SK-N-SH treated with all-trans-retinoic acid at 6 μM for 48 hours (cell line): ENCODE data around the gene KEL.

Source experiments
- ARNTL ChIP-seq: fragments of 450-650 bp; formaldehyde crosslinking; IDR thresholded peaks from 2 replicates; pipeline ENCODE4 v1.5.0; 2020; ENCODE audit warnings: low read depth, mild to moderate bottlenecking, moderate library complexity, borderline replicate concordance
- BACH2 ChIP-seq: fragments of 250-450 bp; sonication (Bioruptor Pico); IDR thresholded peaks from 2 replicates; pipeline ENCODE4 v1.9.0; 2021; ENCODE audit warnings: mild to moderate bottlenecking, borderline replicate concordance
- CREB5 ChIP-seq: fragments of 250-450 bp; sonication (Bioruptor Pico); IDR thresholded peaks from 2 replicates; pipeline ENCODE4 v1.5.1; 2020; ENCODE audit warnings: low read depth, mild to moderate bottlenecking, moderate library complexity
- ESRRG ChIP-seq: fragments of 250-450 bp; sonication (Bioruptor Pico); IDR thresholded peaks from 2 replicates; pipeline ENCODE4 v1.6.1; 2021; ENCODE audit warnings: mild to moderate bottlenecking
- ISL1 ChIP-seq: fragments of 250-450 bp; sonication (Bioruptor Pico); IDR thresholded peaks from 2 replicates; pipeline ENCODE4 v2.1.2; 2022; ENCODE audit warnings: mild to moderate bottlenecking, moderate library complexity
- OSR1 ChIP-seq: fragments of 250-450 bp; sonication (Bioruptor Pico); IDR thresholded peaks from 2 replicates; pipeline ENCODE4 v1.8.0; 2022; ENCODE audit warnings: moderate library complexity, mild to moderate bottlenecking, inconsistent platforms
- PATZ1 ChIP-seq: fragments of 250-450 bp; sonication (Bioruptor Pico); IDR thresholded peaks from 2 replicates; pipeline ENCODE4 v1.8.0; 2020; ENCODE audit warnings: mild to moderate bottlenecking, moderate library complexity, borderline replicate concordance
- RARB ChIP-seq: fragments of 250-450 bp; sonication (Bioruptor Pico); IDR thresholded peaks from 2 replicates; pipeline ENCODE4 v1.8.0; 2021; ENCODE audit warnings: mild to moderate bottlenecking, moderate library complexity
- TOX ChIP-seq: fragments of 250-450 bp; sonication (Bioruptor Pico); IDR thresholded peaks from 2 replicates; pipeline ENCODE4 v1.8.0; 2021; ENCODE audit warnings: mild to moderate bottlenecking, moderate library complexity, borderline replicate concordance
- ZC3H10 ChIP-seq: fragments of 250-450 bp; sonication (Bioruptor Pico); IDR thresholded peaks from 2 replicates; pipeline ENCODE4 v1.5.1; 2021; ENCODE audit warnings: mild to moderate bottlenecking, moderate library complexity
- ZFP3 ChIP-seq: fragments of 250-450 bp; sonication (Bioruptor Pico); IDR thresholded peaks from 2 replicates; pipeline ENCODE4 v1.5.0; 2020; ENCODE audit warnings: mild to moderate bottlenecking, moderate library complexity
- ZFP30 ChIP-seq: fragments of 450-650 bp; formaldehyde crosslinking; IDR thresholded peaks from 2 replicates; pipeline ENCODE4 v1.5.0; 2022; ENCODE audit warnings: mild to moderate bottlenecking, moderate library complexity
- ZNF565 ChIP-seq: fragments of 450-650 bp; formaldehyde crosslinking; conservative IDR thresholded peaks from 2 replicates; pipeline ENCODE4 v1.5.0; 2020; ENCODE audit warnings: low read depth, mild to moderate bottlenecking, moderate library complexity
- ZNF8 ChIP-seq: fragments of 450-650 bp; formaldehyde crosslinking; IDR thresholded peaks from 2 replicates; pipeline ENCODE4 v1.5.0; 2020; ENCODE audit warnings: mild to moderate bottlenecking, moderate library complexity

GRCh38 chr7:142941541-142941940 lies 20.6 kb downstream of the KEL start:
- TF ChIP-seq ZFP3 (CRISPR knock-in tag) (no peak), PATZ1 (CRISPR knock-in tag) (no peak), CREB5 (CRISPR knock-in tag) (no peak), ARNTL (CRISPR knock-in tag) (no peak), OSR1 (no peak), TOX (CRISPR knock-in tag) (no peak), ZFP30 (CRISPR knock-in tag) (no peak), ZNF8 (CRISPR knock-in tag) (no peak), RARB (CRISPR knock-in tag) (no peak), ISL1 (CRISPR knock-in tag) (no peak), ESRRG (CRISPR knock-in tag) (no peak), ZC3H10 (CRISPR knock-in tag) (no peak), ZNF565 (no peak), BACH2 (CRISPR knock-in tag) (no peak)
